ENCODE measurements around the gene RAI1. TPM values are rescaled to one million over a fixed set of nuclear protein-coding genes. Genes with fewer than 3 reads are reported as not detected.

RAI1 gene
- total RNA-seq, 1 experiment from 2014 or later, result 46.8 TPM

DNA sequence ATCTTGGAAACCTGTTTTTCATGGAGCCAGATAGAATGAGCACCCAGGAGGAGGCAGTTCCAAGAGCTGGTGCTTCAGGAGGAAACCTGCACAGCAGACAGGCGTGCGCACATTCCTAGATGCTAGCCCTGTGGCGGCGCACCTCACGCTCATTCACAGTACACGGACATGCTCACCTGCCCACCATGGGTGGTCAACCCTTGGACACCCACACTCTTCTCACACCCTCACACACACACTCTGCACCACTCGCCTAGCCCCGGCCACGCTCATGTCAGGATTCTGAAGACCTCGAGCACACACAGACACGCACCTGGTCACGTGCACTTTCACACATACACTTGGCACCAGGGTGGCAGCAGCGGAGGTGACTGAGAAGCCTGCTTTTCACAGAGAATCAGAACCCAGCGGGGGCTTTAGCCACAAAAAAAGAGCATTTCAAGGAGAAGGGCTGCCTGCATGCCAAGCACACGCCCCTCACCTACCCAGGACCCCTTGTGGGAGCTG is 28.6 kb downstream of the RAI1 start:
- peaks cover 50% of the 10 kb centered on the region for H3K4me1 ChIP-seq (ENCODE audit: insufficient read depth, low read length, poor library complexity, severe bottlenecking)
- BruUV-seq (replicated peaks), result no TSS peak
- intact Hi-C loops (cut with micrococcal nuclease; ENCODE audit: unreplicated experiment), result no loop called here

DNA sequence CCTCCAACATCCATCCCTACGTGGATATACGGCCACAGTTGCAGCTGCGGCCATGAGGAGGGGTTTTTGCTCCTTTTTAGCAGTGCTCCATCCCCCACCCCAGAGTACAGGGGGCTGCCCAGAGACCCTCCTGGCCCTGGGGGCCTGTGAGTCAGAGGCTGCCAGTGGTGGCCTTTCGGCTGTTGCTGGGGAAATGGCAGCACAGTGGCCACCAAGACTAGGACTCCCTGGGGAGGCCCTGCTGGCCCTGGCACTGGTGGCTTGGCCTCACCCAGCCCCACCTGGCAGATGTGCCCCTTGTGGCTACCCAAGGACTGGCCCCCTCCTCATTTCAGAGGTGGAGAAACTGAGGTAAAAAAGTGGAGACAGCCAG is 29.1 kb downstream of the RAI1 start:
- intact Hi-C loops (cut with micrococcal nuclease; ENCODE audit: unreplicated experiment), result no loop called here
- no peak overlapping the region for H3K27ac ChIP-seq (ENCODE audit: low read depth, low read length, poor library complexity, severe bottlenecking)
- H3K27me3 ChIP-seq (replicated peaks; ENCODE audit: insufficient read depth, low read depth, low read length, poor library complexity), result no peaks in the 10 kb centered on the region
- H3K4me1 ChIP-seq (ENCODE audit: insufficient read depth, low read length, poor library complexity, severe bottlenecking), result peaks cover 50% of the 10 kb centered on the region
- DNase-seq (ENCODE audit: low spot score), result no peak
- H3K4me3 ChIP-seq (ENCODE audit: low read depth, low read length, poor library complexity, severe bottlenecking), result no peak overlapping the region
- ChIA-PET CTCF (no interaction called here), POLR2A (ENCODE audit: low non-redundant PET) (no interaction called here)
- no peaks in the 10 kb centered on the region for H3K36me3 ChIP-seq (ENCODE audit: insufficient read depth, low read length, poor library complexity, severe bottlenecking)
- no TSS peak for BruUV-seq (replicated peaks)
- no peak for TF ChIP-seq CTCF (conservative IDR thresholded peaks at IDR 0.05; ENCODE audit: low read depth, low read length)
- TF ChIP-seq EZH2 (IDR thresholded peaks at IDR 0.05; ENCODE audit: borderline replicate concordance, low read depth, low read length, poor library complexity, severe bottlenecking), result no peak
- H3K9me3 ChIP-seq (ENCODE audit: low read depth, low read length, poor library complexity, severe bottlenecking), result no peaks in the 10 kb centered on the region

More for the DNA sequence above, 28.6 kb downstream of the RAI1 start:
- Histone ChIP-seq H3K9me3 (ENCODE audit: low read depth, low read length, poor library complexity, severe bottlenecking) (no peaks in the 10 kb centered on the region), H3K27me3 (replicated peaks; ENCODE audit: insufficient read depth, low read depth, low read length, poor library complexity) (no peaks in the 10 kb centered on the region), H3K36me3 (ENCODE audit: insufficient read depth, low read length, poor library complexity, severe bottlenecking) (no peaks in the 10 kb centered on the region), H3K27ac (ENCODE audit: low read depth, low read length, poor library complexity, severe bottlenecking) (no peak overlapping the region), H3K4me3 (ENCODE audit: low read depth, low read length, poor library complexity, severe bottlenecking) (no peak overlapping the region)
- TF ChIP-seq EZH2 (IDR thresholded peaks at IDR 0.05; ENCODE audit: borderline replicate concordance, low read depth, low read length, poor library complexity, severe bottlenecking) (no peak), CTCF (conservative IDR thresholded peaks at IDR 0.05; ENCODE audit: low read depth, low read length) (no peak)
- CTCF ChIA-PET, result no interaction called here
- POLR2A ChIA-PET (ENCODE audit: low non-redundant PET), result no interaction called here
- DNase-seq (ENCODE audit: low spot score), result no peak

- CTCF ChIA-PET, result no interaction called here
- H3K27ac ChIP-seq (ENCODE audit: low read depth, low read length, poor library complexity, severe bottlenecking), result peak overlapping the region; percentile 5
- no peaks in the 10 kb centered on the region for H3K9me3 ChIP-seq (ENCODE audit: low read depth, low read length, poor library complexity, severe bottlenecking)
- POLR2A ChIA-PET (ENCODE audit: low non-redundant PET), result no interaction called here
- no peak for TF ChIP-seq EZH2 (IDR thresholded peaks at IDR 0.05; ENCODE audit: borderline replicate concordance, low read depth, low read length, poor library complexity, severe bottlenecking)
- TF ChIP-seq CTCF (conservative IDR thresholded peaks at IDR 0.05; ENCODE audit: low read depth, low read length), result no peak
- H3K4me3 ChIP-seq (ENCODE audit: low read depth, low read length, poor library complexity, severe bottlenecking), result no peak overlapping the region
- H3K4me1 ChIP-seq (ENCODE audit: insufficient read depth, low read length, poor library complexity, severe bottlenecking), result peaks cover 49% of the 10 kb centered on the region
- H3K36me3 ChIP-seq (ENCODE audit: insufficient read depth, low read length, poor library complexity, severe bottlenecking), result no peaks in the 10 kb centered on the region
- no TSS peak for BruUV-seq (replicated peaks)
- DNase-seq (ENCODE audit: low spot score), result peak; percentile 53
- intact Hi-C loops (cut with micrococcal nuclease; ENCODE audit: unreplicated experiment), result no loop called here
- H3K27me3 ChIP-seq (replicated peaks; ENCODE audit: insufficient read depth, low read depth, low read length, poor library complexity), result no peaks in the 10 kb centered on the region
These were observed 29.7 kb downstream of the RAI1 start for GRCh38 chr17:17710728-17711541.
